ENCODE measurements around the gene CNOT3.
A peak's percentile ranks its signal among the peaks of the same experiment; 100 is the strongest.
"Not testable (repeated sequence)": the region's sequence is repeated elsewhere in the genome, so short reads cannot be mapped to it uniquely, and the experiment has no call there.

The CNOT3 gene

DNA sequence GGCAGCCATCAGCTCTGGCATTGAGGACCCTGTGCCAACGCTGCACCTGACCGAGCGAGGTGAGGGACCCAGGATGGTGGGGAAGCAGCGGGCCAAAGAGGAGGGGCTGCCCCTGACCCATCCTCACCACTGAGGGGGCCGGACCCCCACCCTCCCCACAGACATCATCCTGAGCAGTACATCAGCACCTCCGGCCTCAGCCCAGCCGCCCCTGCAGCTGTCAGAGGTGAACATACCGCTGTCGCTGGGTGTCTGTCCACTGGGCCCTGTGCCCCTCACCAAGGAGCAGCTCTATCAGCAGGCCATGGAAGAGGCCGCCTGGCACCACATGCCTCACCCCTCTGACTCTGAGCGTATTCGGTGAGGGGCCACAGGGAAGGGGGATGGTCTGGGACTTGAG lies 14.7 kb downstream of the CNOT3 start:
- no peak for DNase-seq

DNA sequence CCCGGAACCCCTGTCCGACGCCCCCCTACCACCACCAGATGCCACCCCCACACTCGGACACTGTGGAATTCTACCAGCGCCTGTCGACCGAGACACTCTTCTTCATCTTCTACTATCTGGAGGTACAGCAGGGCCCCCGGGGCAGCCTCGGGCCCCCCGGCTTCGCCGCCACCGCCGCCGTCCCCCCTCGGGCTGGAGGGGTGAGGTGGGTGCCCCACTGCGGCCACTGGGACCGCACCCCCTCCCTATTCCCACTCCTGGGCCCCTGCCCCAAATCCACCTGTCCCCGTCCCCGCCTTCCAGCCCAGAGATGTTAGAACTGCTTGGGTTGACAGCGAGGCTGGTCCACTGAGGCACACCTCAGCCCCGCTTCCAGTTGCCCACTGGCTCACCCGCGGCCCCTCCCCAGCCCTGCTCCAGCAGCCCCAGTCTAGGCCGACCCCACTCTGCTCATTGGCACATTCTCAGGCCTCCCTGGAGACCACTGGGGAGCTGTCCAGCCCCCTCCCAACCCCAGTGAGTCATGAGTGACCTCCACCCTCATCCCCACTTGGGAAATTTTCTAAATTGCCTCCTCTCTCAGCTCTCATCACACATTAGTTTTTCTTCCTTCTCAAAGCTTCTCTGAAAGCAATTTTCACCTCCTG lies 15.4 kb downstream of the CNOT3 start:
- DNase-seq: no peak

DNA sequence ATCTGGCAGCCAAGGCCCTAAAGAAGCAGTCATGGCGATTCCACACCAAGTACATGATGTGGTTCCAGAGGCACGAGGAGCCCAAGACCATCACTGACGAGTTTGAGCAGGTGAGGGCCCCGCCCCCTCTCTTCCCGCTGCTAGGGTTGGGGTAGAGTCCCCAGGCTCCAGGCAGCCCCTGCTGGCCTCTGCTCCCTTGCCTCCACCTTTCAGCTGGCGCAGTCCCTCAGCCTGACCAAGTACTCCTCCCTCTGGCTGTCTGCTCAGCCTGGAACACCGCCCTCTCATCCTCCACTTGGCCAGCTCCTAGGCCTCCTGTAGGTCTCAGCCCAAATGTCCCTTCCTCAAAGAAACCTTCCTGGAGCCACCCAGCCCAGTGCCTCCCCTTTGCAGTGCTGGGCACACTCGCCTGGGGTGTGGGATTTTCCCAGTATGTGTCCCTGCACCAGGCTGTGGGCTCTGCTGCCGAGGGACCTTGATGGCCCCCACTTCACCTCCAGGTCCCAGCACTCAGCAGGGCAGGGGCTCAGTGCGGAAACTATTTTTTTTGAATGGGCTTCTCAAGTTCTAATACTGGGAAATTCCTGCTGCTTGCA lies 16.3 kb downstream of the CNOT3 start:
- DNase-seq: no peak

DNA sequence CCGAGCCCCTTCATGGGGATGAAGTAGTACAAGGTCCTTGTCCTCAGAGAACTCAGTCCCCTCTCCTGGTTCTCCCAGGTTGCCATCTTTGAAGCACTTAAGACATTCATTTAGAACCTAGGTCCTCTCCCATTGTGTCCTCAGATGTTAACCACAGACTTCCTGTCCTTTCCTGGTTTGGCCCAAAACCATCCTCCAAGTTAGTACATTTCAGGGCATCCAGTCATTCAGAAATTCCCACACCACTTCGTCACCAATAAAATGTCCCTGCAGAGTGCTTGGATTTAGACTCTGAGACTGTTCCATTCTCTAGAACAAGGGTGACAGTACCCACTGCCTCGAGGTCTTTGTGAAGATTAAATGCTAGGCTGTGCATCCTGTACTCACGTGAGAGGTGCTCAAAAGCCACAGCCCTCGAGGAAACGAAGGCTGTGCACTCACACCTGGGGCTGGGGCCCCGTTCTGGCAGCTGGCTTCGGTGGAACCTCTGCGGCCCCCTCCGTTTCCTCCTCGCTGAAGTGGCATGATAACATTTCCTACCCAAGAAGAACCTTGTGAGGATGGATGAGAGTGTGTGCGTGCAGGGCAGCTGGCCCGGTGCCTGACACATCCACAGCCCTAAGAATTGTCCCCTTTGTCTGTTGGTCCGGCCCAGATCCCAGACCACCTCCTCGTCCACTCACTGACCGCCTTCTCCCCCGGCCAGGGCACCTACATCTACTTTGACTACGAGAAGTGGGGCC lies 17.2 kb downstream of the CNOT3 start:
- no peak for DNase-seq

DNA sequence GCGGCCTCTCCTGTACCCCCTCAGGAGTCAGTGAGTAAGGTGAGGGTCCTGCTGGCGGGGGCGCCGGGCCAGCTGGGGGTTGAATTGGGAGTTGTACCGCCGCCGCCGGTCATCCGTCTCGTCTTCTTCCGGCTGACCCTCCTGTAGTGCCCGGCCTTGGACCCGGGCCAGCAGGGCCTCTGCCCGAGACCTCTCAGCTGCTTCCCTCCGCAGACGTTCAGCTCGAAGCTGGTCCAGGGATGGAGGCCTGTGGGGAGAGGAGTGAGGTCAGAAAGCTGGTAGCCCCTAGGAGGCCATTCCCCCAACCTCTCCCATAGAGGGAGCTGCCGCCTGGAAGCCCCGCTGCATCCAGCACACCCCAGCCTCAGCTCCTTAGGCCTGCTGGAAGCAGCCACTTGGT lies 18.1 kb downstream of the CNOT3 start:
- no peak for DNase-seq

DNA sequence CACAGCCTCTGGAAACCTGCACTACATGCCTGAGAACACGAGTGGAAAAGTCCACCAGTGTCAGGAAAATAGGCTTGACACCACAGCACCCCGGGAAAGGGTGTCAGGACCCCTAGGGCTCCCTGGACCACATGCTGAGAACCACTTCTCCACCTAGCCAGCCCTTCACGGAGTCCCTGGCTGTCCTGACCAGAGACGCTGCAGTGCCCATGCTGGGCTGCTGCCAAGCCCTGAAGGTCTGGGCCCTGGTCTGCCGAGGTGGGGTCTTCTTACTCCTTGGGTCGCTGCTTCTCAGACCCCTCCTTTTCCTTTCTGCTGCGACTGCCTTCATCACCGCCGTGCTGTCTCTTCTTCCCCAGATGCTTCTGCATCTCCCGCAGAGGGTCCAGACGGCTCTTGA lies 18.9 kb downstream of the CNOT3 start:
- DNase-seq: no peak

DNA sequence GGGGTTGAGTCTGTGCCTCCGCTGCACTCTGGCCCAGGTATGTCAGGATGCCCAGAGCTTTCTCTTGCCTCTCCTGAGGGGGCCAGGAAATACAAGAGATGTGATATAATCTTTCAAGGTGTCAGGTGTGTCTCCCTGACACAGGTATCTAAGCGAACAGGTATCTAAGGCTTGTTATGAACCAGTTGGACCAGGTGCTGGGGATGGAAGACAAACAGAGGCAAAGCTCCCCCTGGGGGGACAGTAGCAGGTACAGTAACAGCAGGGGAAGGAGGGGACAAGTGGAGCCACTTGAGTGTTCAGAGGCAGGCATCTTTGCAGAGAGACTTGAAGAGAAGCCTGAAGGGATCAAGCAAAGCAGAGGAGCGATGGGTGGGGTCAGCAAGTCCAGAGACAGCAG lies 19.4 kb downstream of the CNOT3 start:
- DNase-seq: no peak

DNA sequence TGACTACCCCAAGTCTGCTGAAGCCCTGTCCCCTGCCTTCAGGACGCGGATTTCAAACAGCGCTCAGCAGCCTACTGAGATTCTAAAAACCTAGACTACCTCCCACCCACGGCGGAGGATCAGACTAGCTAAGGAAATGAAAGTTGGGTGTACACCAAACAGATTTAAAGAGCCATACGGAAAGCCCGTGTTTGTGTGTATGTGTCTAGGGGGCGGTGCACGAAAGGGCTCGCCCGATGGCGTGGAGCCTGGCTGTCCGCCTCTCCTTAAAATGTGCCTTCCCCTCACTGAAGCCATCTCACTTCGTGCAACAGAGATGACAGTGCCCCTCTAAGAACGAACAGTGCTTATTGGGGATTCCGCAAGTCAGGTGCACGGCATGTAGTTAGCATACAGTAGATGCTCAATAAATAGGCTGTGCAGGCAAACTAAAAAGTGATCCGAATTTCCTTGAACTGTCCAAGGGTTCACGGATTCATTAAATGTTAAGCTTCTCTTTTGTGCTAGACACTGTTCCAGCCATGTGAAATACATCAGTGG lies 21.3 kb downstream of the CNOT3 start:
- DNase-seq: no peak

DNA sequence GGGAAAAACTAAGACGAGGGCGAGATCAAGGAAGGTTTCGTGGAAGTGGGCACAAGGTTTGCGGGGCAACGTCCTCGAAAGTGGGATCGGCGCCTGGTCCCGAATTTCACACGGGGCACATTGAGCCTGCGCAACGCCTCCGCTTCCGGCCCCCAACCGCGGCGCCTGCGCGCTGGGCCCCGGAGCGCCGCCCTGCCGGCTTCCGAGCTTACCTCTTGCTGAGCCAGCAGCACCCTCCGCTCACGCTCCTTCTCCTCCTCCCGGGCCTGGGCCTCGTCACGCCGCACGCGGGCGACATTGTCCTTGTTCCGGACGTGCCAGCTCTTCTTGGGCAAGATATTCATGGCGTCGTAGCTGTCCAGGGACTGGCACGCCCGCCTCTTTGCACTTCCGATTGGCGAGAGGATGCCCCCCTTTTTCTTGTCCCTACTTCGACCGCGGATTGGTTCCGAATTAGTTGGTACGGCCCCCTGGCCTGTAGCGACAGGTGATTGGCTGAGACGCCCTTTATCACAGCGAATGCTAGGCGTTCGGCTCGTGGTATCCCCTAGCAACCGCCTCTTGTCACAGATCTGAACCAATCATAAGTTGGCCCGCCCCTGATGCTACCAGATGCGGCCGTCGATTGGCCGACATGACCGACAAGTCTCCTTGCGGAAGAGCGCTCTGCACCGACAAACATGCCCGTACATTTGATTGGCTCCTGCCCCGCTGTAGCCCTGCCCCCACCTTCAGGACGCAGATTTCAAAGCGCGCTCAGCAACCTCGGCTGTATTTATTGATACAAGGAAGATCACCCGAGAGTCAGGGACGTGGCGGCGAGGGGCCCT lies 22.0 kb downstream of the CNOT3 start, which contains the start of gene LENG1:
TSS of gene LENG1 (minus strand) at position 370 of the 830 bp plus-strand sequence. CDS start at position 344, 26 bp downstream.
- peak; percentile 100 for DNase-seq

DNA sequence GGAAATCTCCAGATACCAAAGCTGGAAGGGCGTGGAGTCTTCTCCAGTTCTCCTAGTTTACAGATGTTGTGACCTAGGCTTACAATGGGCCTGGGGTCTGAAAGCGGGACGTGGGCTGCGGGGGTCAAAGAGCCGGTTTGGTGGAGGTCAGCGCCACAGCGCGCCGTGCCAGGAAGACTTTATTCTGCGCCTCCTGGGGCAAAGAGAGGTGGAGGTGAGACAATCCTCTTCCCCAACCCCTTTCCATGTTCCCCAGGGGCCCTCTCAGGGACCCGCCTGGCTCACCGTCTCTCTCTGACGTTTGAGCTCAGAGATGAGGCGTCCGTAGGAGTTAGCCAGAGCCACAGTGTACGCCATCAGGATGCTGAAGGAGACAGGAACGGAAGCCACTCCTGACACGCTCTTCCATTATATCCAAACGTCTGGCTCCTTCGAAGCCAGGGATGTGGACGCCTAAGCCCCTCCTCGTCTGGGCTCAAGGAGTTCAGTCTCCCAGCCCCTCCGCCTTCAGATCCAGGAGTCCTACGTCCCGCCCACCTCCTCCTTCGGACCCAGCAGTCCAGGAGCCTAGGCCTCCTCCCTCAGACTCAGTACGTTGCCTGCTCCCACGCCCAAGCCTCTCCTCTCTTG lies 22.7 kb downstream of the CNOT3 start:
- peak; percentile 39 for DNase-seq

DNA sequence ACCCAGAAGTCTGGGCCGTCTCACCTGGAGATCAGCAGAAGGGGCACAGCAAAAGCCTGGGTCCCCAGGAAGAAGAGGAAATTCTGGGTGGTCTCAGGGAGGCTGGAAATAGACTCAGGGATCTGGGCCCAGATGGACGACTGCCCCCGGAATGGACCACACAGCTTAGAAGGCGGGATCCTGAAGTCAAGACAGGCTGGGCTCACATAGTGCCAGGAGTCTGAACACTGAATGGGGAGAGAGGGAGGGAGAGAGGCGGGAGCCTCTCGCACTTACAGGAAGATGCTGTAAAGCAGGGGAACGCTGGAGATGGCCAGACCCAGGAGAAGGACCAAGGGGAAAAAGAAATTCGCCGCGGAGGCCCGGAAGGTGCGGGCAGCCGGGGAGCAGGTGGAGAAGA lies 23.3 kb downstream of the CNOT3 start:
- no peak for DNase-seq

DNA sequence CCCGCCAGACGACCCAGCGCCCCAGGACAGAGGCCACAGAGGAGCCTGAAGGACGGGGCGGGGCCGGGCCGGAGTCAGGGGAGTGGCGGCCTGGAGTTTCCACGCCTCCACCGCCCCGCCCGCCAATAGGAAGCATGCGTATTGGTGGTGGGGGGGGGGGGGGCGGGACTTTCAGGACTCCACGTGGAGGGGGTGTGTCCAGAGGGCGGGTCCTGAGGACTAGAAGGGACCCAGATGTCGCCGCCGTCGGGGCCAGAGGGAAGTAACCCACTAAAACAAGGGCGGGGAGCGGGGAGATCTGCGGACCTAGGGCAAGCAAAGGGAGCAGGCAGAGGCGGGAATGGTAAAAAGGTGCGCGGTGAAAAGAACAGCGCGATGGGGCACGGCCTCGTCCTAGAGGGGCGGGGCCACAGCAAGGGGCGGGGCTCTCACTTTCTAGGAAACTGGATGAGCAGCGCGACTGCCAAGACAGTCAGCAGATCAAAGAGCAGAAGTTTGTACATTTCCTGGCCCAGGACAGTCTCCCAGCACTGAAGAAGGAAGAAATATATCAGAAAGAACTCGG lies 24.8 kb downstream of the CNOT3 start:
- DNase-seq: no peak

DNA sequence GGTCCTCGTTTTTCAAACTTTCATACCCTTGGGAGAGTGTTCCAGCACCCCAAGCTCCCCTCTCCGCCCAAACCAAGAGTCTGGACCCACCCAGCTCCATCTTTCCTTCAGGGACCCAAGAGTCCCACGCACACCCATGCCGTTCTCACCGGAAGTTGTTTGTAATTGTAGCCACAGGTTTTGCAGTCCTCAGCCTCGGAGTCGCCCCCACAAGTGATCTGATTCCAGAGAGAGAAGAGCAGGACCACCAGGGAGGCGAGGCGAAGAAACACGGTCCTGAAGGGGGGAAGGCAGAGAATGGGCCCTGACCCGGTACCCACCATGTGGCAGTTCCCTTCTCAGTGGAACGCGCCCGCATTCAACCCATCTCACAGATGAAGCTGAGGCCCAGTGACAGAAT lies 25.3 kb downstream of the CNOT3 start:
- no peak for DNase-seq

DNA sequence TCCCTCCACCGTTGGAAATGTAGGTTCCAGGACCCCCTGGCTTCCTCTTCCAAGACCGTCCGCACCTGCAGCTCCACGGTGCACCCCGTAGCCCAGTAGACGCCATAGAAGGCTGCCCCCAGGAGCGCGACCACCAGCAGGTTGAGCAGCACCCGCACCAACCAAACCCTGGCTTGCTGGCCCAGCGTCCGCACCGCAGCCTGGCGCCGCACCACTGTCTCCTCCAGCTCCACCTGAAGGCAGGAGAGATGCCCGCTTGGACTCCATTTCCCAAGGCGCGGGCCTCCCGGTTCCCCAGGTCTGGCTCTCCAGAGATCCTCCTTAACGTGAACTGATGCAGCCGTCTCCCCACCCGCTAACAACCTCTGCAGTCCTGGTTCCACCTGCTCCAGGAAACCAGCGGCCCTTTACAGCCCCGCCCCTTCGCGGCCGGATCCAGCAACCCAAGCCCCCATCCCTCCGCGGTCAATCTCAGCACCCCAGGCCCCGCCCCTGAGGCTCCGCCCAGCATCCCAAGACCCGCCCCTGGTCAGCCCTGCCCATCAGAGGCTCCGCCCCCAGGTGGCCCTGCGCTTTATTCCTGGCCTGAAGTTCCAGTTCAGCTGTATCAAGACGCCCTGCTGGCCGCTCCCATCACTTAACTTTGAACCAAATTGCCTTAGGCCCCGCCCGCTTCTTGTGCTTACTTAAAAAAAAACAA lies 27.0 kb downstream of the CNOT3 start:
- no peak for DNase-seq

DNA sequence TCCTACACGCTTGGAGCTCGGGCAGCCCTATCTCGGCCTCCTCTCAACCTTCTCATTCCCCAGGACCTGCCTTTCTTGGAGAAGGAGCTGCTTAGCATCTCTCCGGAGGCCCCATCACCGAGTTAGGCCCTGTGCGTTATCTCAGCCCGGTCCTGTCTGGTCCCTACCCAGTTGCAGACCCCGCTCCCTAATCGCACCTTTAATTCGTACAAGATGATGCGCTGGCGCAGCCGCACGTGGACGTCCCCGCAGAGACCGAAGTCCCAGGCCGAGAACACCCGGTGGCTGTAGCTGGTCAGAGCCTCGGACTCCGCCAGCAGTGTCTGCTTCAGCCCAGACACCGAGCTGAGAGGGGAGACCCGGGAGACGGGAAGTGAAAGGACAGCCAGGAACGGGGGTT lies 27.7 kb downstream of the CNOT3 start:
- DNase-seq: no peak

DNA sequence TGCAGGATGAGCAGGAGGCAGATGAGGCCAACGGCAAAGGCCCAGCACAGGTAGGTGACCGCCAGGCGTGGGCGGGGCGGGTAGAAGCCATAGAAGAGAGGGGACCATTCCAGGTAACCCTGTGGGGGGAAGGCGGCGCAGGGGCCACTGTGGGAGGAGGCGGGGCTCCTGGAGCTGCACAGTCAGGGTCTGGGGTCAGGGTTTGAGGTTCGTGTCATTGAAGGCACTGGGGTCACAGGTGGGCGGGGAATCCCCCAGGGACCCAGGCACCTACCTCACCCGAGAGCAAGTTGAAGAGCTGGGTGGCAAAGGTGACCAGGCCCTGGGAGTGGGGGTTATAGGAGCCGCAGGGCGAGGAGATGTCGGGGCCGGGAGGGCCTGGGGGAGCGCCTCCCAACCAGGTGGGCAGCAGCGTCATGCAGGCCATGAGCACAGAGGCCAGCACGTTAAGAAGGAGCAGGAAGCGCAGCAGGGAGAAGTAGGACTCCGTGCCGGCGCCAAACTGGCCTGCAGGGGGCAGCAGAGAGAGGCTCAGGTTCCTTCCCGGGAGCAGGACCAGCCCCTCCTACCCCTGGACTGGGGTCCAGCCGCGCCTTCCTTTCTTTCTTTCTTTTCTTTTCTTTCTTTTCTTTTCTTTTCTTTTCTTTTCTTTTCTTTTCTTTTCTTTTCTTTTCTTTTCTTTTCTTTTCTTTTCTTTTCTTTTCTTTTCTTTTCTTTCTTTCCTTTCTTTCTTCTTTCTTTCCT lies 30.8 kb downstream of the CNOT3 start:
- peak; percentile 76 for DNase-seq

DNA sequence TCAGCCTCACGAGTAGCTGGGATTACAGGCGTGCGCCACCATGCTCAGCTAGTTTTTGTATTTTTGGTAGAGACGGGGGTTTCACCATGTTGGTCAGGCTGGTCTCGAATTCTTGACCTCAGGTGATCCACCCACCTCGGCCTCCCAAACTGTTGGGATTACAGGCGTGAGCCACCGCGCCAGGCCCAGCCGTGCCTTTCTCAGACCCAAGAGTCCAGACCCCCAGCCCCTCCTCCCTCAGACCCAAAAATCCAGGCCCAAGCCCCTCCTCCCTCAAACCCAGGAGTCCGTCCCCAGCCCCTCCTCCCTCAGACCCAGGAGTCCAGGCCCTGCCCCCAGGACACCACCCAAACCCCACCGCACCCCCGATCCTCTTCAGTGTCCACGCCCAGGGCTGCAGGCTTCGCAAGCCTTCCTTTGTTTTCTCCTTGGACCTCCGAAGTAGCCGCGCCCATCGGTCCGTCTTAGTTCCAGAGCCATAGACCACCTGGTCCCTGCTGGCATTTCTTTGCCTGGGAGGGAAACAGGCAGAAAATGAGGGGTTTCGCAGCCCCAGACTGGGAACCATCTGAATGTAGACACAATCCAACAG lies 31.7 kb downstream of the CNOT3 start:
- DNase-seq: no peak

DNA sequence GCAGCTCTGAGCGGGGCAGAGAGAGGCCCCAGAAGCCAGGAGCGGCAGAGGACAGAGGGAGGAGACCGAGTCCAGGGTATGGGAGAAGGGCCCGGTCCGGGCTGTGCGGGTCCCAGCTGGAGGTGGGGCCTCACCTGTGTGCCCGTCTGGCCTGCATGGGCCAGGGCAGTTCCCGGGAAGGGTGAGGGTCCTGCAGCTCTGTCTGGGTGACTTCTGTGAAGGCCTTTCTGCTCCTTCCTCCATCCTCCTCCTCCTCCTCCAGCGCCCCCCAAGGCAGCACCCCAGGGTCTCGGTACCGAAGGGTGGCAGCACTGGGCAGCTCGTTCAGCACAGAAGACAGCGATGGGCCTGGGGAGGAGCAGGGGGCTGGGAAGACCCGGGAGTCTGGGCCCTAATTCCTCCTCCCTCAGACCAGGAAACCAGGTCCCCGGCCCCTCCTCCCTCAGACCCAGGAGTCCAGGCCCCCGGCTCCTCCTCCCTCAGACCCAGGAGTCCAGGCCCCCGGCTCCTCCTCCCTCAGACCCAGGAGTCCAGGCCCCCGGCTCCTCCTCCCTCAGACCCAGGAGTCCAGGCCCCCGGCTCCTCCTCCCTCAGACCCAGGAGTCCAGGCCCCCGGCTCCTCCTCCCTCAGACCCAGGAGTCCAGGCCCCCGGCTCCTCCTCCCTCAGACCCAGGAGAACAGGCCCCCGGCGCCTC lies 34.3 kb downstream of the CNOT3 start:
- DNase-seq: not testable (repeated sequence)

DNA sequence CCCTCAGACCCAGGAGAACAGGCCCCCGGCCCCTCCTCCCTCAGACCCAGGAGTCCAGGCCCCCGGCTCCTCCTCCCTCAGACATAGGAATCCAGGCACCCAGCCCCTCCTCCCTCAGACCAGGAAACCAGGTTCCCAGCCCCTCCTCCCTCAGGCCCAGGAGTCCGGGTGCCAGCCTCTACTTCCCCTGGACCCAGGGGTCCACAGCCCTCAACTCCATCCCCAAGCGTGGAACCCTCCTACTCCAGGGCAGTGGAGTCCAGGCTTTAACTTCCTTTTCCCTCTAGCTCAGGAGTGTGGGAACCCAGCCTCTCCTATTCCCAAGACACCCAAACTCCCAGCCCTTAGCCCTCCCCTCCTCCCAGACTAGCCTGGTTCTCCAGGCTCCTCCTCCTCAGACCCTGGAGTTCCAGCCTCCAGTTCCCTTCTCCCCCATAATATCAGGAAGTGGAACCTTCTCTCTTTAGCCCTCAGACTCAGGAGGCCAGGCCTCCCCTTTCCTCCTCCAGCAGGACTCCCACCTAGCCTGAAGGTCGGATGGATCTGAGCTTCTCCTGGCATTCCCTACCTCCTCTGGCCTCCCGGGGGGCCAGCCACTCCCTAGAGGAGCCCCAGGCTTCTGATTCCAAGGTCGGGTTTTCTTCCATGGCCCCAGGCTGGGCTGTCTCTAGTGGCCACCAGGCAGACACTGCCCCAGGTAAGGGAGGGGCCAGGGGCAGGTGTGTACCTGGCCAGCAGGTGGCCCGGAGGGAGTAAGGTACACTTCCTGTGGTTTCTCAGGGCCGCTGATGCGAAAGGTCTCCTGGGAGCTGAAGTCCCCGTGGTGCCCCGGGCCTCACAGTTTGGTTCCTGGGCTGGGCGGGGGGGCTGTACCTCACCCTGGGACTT lies 35.2 kb downstream of the CNOT3 start, which contains the start of gene TMC4:
TSS of gene TMC4 (minus strand) at position 690 of the 888 bp plus-strand sequence. CDS start at position 647, 43 bp downstream.
- peak; percentile 86 for DNase-seq
